Measurements from ENCODE around the gene DCTN1.

DNA sequence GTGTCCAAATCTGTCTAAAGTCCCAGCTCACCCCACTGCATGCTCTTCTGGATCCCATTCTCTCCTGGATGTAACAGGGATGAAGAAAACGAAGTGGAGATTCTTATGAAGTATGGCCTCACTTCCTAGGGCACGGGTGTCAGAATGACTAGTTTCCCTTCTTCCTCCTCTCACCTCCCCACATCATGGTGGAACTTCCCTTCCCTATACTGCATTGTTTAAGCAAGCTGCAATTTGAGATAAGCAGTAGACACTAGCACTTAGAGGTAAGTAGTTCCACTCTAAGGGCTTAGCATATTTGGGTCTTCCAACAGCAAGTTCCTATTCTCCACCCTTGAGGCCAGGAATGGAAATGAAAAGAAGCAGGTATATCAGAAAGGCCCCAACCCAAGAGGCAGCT, 66.6 kb downstream of the DCTN1 start:
- TF ChIP-seq, protein P1, sequence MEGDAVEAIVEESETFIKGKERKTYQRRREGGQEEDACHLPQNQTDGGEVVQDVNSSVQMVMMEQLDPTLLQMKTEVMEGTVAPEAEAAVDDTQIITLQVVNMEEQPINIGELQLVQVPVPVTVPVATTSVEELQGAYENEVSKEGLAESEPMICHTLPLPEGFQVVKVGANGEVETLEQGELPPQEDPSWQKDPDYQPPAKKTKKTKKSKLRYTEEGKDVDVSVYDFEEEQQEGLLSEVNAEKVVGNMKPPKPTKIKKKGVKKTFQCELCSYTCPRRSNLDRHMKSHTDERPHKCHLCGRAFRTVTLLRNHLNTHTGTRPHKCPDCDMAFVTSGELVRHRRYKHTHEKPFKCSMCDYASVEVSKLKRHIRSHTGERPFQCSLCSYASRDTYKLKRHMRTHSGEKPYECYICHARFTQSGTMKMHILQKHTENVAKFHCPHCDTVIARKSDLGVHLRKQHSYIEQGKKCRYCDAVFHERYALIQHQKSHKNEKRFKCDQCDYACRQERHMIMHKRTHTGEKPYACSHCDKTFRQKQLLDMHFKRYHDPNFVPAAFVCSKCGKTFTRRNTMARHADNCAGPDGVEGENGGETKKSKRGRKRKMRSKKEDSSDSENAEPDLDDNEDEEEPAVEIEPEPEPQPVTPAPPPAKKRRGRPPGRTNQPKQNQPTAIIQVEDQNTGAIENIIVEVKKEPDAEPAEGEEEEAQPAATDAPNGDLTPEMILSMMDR (IDR thresholded peaks at IDR 0.05): no peak
- TF ChIP-seq POLR2AphosphoS5 (IDR thresholded peaks at IDR 0.05): no peak
- TF ChIP-seq POLR2A (IDR thresholded peaks at IDR 0.05): no peak

Measured in breast epithelium (tissue), 3 donors.